ENCODE data around the gene SLC25A12.

SLC25A12 gene

DNA sequence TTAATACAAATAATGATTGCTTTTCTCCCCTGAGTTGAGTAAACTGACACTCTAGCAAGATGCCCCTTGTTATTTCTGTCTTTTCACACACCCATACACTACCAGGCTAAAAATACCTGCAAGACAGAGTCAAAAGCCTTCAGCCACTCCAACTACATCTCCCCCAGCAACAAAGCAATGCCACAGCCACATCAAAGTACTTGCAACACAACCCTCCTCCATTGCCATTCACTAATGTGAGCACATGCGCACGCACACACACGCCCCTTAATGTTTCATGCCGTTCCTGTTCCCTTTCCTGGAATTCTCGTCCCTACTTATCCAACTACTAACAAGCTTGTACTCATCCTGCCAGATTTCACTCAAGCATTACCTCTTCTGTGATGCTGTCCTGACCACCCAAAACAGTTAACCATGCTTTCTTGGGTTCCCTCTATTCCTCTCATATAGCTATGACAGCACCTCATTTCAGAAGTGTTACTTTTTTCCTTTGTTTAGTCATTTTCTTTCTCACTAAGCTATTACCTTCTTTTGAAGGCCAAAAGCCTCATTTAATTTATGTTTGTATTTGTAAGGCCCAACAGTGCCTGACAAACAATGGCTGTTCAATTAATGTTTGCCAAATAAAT, 29.6 kb downstream of the SLC25A12 start:
- H3K9me3 ChIP-seq (ENCODE audit: low read length), result no peaks in the 10 kb centered on the region; the same call in 1 of the 2 replicates
- peaks cover 22% of the 10 kb centered on the region for H3K36me3 ChIP-seq (ENCODE audit: insufficient read depth, low read length)
- H2AFZ ChIP-seq (ENCODE audit: low read length), result no peak overlapping the region

DNA sequence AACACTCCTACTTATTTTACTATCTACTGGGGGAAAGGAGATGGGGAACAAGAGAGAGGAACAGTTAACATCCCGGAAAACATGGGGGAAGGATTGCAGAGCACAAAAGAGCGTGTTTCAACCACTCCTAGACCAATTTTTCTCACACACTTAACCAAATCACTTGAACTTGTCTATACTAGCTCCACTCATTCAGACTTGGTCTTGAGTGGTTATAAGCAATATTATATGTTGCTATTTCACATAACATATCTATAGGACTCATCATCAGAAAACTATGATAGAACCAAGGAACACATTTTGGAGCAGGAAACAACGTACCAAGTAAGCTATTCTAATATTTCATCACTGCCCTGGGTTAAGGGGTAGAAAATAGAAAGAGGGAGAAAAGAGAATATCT, 31.5 kb downstream of the SLC25A12 start:
- Histone ChIP-seq H3K27ac (ENCODE audit: low read depth, low read length, poor library complexity, severe bottlenecking) (no peak overlapping the region), H3K9me3 (ENCODE audit: low read length) (no peaks in the 10 kb centered on the region), H3K4me3 (ENCODE audit: low read depth, low read length, poor library complexity, severe bottlenecking) (no peak overlapping the region), H3F3A (ENCODE audit: insufficient read depth, low read length) (no peaks in the 10 kb centered on the region; the same call in 1 of the 2 replicates), H3K27me3 (ENCODE audit: insufficient read depth, low read length) (no peaks in the 10 kb centered on the region), H3K9ac (ENCODE audit: low read length) (no peak overlapping the region), H3K79me2 (ENCODE audit: insufficient read depth, low read length) (peaks cover 5% of the 10 kb centered on the region; the same call in 1 of the 2 replicates), H3K4me2 (ENCODE audit: low read length) (no peak overlapping the region), H3K4me1 (ENCODE audit: insufficient read depth, low read length, severe bottlenecking) (no peaks in the 10 kb centered on the region), H3K9me2 (ENCODE audit: low read depth, low read length) (no peaks in the 10 kb centered on the region), H2AFZ (ENCODE audit: low read length) (no peak overlapping the region), H4K20me1 (ENCODE audit: insufficient read depth, low read length) (no peaks in the 10 kb centered on the region), H3K36me3 (ENCODE audit: insufficient read depth, low read length) (peaks cover 21% of the 10 kb centered on the region)
- TF ChIP-seq, protein P1, sequence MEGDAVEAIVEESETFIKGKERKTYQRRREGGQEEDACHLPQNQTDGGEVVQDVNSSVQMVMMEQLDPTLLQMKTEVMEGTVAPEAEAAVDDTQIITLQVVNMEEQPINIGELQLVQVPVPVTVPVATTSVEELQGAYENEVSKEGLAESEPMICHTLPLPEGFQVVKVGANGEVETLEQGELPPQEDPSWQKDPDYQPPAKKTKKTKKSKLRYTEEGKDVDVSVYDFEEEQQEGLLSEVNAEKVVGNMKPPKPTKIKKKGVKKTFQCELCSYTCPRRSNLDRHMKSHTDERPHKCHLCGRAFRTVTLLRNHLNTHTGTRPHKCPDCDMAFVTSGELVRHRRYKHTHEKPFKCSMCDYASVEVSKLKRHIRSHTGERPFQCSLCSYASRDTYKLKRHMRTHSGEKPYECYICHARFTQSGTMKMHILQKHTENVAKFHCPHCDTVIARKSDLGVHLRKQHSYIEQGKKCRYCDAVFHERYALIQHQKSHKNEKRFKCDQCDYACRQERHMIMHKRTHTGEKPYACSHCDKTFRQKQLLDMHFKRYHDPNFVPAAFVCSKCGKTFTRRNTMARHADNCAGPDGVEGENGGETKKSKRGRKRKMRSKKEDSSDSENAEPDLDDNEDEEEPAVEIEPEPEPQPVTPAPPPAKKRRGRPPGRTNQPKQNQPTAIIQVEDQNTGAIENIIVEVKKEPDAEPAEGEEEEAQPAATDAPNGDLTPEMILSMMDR (IDR thresholded peaks at IDR 0.05; ENCODE audit: low read length), result no peak
- no peak for TF ChIP-seq EZH2 (IDR thresholded peaks at IDR 0.05; ENCODE audit: borderline replicate concordance, low read length)

More for the DNA sequence above, 29.6 kb downstream of the SLC25A12 start:
- Histone ChIP-seq H3K9ac (ENCODE audit: low read length) (no peak overlapping the region), H3K79me2 (ENCODE audit: insufficient read depth, low read length) (peaks cover 9% of the 10 kb centered on the region; the same call in 1 of the 2 replicates), H3K27me3 (ENCODE audit: insufficient read depth, low read length) (no peaks in the 10 kb centered on the region), H3K4me3 (ENCODE audit: low read depth, low read length, poor library complexity, severe bottlenecking) (no peak overlapping the region), H4K20me1 (ENCODE audit: insufficient read depth, low read length) (no peaks in the 10 kb centered on the region), H3K27ac (ENCODE audit: low read depth, low read length, poor library complexity, severe bottlenecking) (no peak overlapping the region), H3K4me1 (ENCODE audit: insufficient read depth, low read length, severe bottlenecking) (no peaks in the 10 kb centered on the region), H3K4me2 (ENCODE audit: low read length) (no peak overlapping the region), H3K9me2 (ENCODE audit: low read depth, low read length) (no peaks in the 10 kb centered on the region), H3F3A (ENCODE audit: insufficient read depth, low read length) (no peaks in the 10 kb centered on the region; the same call in 1 of the 2 replicates)
- TF ChIP-seq, protein P1 (IDR thresholded peaks at IDR 0.05; ENCODE audit: low read length), result no peak
- TF ChIP-seq EZH2 (IDR thresholded peaks at IDR 0.05; ENCODE audit: borderline replicate concordance, low read length), result no peak

DNA sequence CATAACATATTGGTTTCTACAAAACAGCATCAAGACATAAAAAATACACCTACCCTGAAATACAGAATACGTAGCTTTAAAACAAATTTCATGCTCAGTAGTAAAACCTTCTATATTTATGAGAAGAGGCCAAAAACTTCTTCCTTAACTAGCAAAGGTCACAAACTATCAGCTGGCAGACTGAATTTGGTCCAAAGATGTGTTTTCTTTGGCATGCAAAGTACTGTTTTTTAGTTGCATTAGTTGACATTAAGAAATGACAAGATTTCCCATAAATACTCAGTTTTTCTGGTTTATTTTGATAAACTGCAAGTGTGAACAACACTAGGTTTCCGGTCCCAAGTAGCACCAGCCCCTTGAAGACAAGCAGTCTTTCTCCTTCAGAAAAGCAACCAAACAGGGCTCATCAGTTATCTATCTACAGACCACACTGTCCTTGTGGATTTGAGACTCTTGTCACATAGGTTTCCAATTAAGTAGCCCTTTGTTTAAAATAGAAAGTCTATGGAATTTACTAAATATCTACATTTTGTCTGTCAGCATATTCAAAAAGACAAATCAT, 35.6 kb downstream of the SLC25A12 start:
- Histone ChIP-seq H2AFZ (ENCODE audit: low read length) (no peak overlapping the region), H3K4me1 (ENCODE audit: insufficient read depth, low read length, severe bottlenecking) (no peaks in the 10 kb centered on the region), H4K20me1 (ENCODE audit: insufficient read depth, low read length) (no peaks in the 10 kb centered on the region), H3K9me2 (ENCODE audit: low read depth, low read length) (no peaks in the 10 kb centered on the region), H3K9ac (ENCODE audit: low read length) (no peak overlapping the region), H3K36me3 (ENCODE audit: insufficient read depth, low read length) (peaks cover 45% of the 10 kb centered on the region), H3F3A (ENCODE audit: insufficient read depth, low read length) (no peaks in the 10 kb centered on the region; the same call in 1 of the 2 replicates), H3K27ac (ENCODE audit: low read depth, low read length, poor library complexity, severe bottlenecking) (no peak overlapping the region), H3K79me2 (ENCODE audit: insufficient read depth, low read length) (peaks cover 5% of the 10 kb centered on the region; the same call in 1 of the 2 replicates), H3K4me3 (ENCODE audit: low read depth, low read length, poor library complexity, severe bottlenecking) (no peak overlapping the region), H3K4me2 (ENCODE audit: low read length) (no peak overlapping the region), H3K27me3 (ENCODE audit: insufficient read depth, low read length) (no peaks in the 10 kb centered on the region), H3K9me3 (ENCODE audit: low read length) (no peaks in the 10 kb centered on the region)
- TF ChIP-seq EZH2 (IDR thresholded peaks at IDR 0.05; ENCODE audit: borderline replicate concordance, low read length), result no peak
- TF ChIP-seq, protein P1 (IDR thresholded peaks at IDR 0.05; ENCODE audit: low read length), result no peak

All from OCI-LY1 (cell line).